HUES48 (cell line): ENCODE results near the gene GAST.

Experiments used
- H3K27ac ChIP-seq: one replicate; pipeline ENCODE4 v1.7.0; 2013; ENCODE audit warnings: low read depth, low read length, inconsistent platforms
- H3K27me3 ChIP-seq: 2 replicates; pipeline ENCODE4 v1.6.1; 2013; ENCODE audit warnings: mild to moderate bottlenecking, low read length; ENCODE audit not compliant: control insufficient read depth, insufficient read depth
- H3K36me3 ChIP-seq: 2 replicates; pipeline ENCODE4 v1.6.1; 2013; ENCODE audit warnings: low read length; ENCODE audit not compliant: control insufficient read depth, insufficient read depth
- H3K4me1 ChIP-seq: 2 replicates; pipeline ENCODE4 v1.6.1; 2013; ENCODE audit warnings: mild to moderate bottlenecking, low read length; ENCODE audit not compliant: control insufficient read depth, insufficient read depth
- H3K4me3 ChIP-seq: 2 replicates; pipeline ENCODE4 v1.5.1; 2013; ENCODE audit warnings: mild to moderate bottlenecking, low read depth, low read length
- H3K9ac ChIP-seq: 2 replicates; pipeline ENCODE4 v1.6.1; 2013; ENCODE audit warnings: mild to moderate bottlenecking, low read depth, low read length, moderate library complexity
- H3K9me3 ChIP-seq: 2 replicates; pipeline ENCODE4 v1.6.1; 2013; ENCODE audit warnings: low read length; ENCODE audit not compliant: control insufficient read depth, insufficient read depth

Gene GAST

DNA sequence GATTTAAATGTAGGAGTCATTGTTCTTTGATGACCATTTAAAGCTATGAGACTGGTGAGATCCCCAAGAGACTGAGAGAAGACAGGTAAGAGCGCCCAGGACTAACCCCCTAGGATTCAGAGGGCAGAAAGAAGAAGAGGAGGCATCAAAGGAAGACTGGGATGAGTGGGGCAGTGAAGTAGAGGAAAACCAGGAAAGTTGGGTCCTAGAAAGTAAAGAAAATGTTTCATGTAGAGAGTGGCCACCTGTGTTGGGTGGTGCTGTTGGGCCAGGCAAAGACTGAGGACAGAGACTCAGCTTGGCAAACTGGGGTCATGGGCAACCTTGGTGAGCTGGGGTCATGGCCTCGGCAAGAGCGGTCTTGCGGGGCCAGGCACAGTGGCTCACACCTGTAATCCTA lies 23.6 kb downstream of the GAST start:
- Histone ChIP-seq H3K4me1 (peaks cover 7% of the 10 kb centered on the region), H3K9ac (no peak overlapping the region), H3K9me3 (no peaks in the 10 kb centered on the region), H3K27me3 (peaks cover 70% of the 10 kb centered on the region), H3K36me3 (no peaks in the 10 kb centered on the region), H3K4me3 (no peak overlapping the region), H3K27ac (no peak overlapping the region)

DNA sequence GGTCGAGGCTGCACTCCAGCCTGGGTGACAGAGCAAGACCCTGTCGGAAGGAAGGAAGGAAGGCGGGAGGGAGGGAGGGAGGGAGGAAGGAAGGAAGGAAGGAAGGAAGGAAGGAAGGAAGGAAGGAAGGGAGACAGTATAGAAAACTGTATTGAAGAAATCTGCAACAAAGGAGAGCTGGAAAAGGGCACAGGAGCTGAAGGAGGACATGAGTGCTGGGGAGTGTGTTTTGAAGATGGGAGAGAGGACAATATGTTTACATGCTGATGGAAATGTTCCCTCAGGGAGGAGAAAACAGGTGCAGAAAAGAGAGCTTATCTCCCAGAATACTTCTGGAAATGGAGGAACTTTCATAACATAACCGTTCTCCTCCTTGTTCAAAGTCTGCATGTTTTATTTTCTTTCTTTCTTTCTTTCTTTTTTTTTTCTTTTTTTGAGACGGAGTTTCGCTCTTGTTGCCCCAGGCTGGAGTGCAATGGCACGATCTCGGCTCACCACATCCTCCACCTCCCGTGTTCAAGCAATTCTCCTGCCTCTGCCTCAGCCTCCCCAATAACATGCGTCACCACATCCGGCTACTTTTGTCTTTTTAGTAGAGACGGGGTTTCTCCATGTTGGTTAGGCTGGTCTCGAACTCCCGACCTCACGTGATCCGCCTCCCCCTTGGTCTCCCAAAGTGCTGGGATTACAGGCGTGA lies 25.0 kb downstream of the GAST start:
- H3K36me3 ChIP-seq, result no peaks in the 10 kb centered on the region
- peaks cover 7% of the 10 kb centered on the region for H3K4me1 ChIP-seq
- H3K9me3 ChIP-seq, result no peaks in the 10 kb centered on the region
- H3K4me3 ChIP-seq, result no peak overlapping the region
- peaks cover 57% of the 10 kb centered on the region for H3K27me3 ChIP-seq
- no peak overlapping the region for H3K9ac ChIP-seq
- H3K27ac ChIP-seq, result no peak overlapping the region

DNA sequence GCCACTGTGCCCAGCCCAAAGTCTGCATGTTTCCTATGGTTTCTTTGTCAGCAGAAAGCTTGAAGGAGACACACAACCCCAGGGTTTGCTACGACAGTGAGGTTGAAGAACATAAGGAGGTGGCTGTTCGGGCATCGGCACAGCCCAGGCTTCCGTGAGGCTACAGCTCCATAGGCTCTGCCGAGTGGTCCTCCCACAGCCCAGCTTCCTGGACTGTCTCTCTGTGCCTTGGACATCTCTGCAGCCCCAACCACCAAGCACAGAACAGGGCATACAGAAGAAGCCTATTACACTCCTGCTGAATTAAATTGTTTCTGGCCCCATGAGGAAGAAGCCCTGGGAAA lies 25.5 kb downstream of the GAST start:
- peaks cover 7% of the 10 kb centered on the region for H3K4me1 ChIP-seq
- no peaks in the 10 kb centered on the region for H3K36me3 ChIP-seq
- no peaks in the 10 kb centered on the region for H3K9me3 ChIP-seq
- H3K4me3 ChIP-seq, result no peak overlapping the region
- H3K27ac ChIP-seq, result no peak overlapping the region
- no peak overlapping the region for H3K9ac ChIP-seq
- peaks cover 52% of the 10 kb centered on the region for H3K27me3 ChIP-seq

- Histone ChIP-seq H3K36me3 (no peaks in the 10 kb centered on the region), H3K4me1 (peaks cover 7% of the 10 kb centered on the region), H3K27me3 (peaks cover 46% of the 10 kb centered on the region), H3K9ac (peak overlapping the region; percentile 58), H3K9me3 (no peaks in the 10 kb centered on the region), H3K27ac (no peak overlapping the region), H3K4me3 (no peak overlapping the region)
These were observed 26.1 kb downstream of the GAST start for GRCh38 chr17:41738077-41738800.

DNA sequence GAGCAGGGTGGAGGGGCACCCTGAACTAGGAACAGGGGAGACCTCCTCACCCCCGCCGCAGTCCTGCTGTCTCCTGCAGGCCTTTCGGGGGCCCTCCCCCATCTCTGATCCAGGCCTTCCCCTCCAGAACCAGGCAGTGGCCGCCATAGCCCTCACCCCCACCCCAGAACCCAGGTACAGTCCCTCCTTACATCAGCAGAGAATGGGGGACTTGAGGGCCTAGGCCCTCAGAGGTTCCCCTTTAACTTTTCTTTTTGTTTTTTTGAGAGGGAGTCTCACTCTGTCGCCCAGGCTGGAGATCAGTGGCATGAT lies 26.6 kb downstream of the GAST start:
- Histone ChIP-seq H3K27me3 (peaks cover 41% of the 10 kb centered on the region), H3K27ac (no peak overlapping the region), H3K9me3 (no peaks in the 10 kb centered on the region), H3K36me3 (no peaks in the 10 kb centered on the region), H3K4me1 (peaks cover 7% of the 10 kb centered on the region), H3K4me3 (no peak overlapping the region), H3K9ac (no peak overlapping the region)

DNA sequence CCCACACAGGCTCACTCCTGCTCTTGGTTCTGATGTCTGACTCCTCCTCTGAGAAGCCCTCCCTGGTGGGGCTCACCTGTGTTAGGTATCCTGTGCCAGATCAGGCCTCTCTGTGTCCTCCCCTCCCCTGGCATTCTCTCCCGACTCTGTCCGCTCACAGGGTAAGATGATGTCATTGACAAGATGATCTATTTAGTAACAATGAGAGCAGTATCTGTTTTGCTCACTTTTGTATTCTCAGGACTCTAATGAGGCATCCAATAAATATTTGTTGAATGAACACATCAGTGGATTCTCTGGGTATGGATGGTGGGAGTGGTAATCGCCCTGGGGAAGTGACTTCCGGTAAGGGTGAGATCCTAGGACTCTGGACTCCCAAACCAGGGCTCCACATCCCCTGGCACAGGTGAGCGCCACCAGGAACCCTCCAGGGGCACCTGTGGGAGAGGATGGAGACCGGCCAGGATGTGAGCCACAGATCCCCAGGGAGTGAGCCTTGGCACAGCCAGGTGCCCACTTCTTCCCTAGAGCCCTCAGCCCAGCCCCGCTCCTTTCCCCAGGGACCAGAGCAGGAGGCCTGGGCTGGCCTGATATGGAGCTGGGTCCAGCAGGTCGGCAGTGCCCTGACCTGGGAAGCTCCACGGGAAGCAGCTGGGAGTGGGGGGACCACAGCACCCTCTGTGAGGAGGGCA lies 27.7 kb downstream of the GAST start:
- H3K27me3 ChIP-seq, result peaks cover 31% of the 10 kb centered on the region
- no peaks in the 10 kb centered on the region for H3K9me3 ChIP-seq
- peaks cover 7% of the 10 kb centered on the region for H3K4me1 ChIP-seq
- no peaks in the 10 kb centered on the region for H3K36me3 ChIP-seq
- H3K9ac ChIP-seq, result no peak overlapping the region
- H3K27ac ChIP-seq, result no peak overlapping the region
- H3K4me3 ChIP-seq, result no peak overlapping the region

- Histone ChIP-seq H3K27ac (no peak overlapping the region), H3K9me3 (no peaks in the 10 kb centered on the region), H3K36me3 (no peaks in the 10 kb centered on the region), H3K4me3 (no peak overlapping the region), H3K9ac (no peak overlapping the region), H3K27me3 (peaks cover 24% of the 10 kb centered on the region), H3K4me1 (peaks cover 7% of the 10 kb centered on the region)
These were observed 28.4 kb downstream of the GAST start for GRCh38 chr17:41740506-41740905.

GRCh38 chr17:41741709-41742108 lies 29.6 kb downstream of the GAST start:
- H3K27ac ChIP-seq, result no peak overlapping the region
- peaks cover 12% of the 10 kb centered on the region for H3K27me3 ChIP-seq
- H3K4me3 ChIP-seq, result no peak overlapping the region
- no peak overlapping the region for H3K9ac ChIP-seq
- peaks cover 7% of the 10 kb centered on the region for H3K4me1 ChIP-seq
- no peaks in the 10 kb centered on the region for H3K36me3 ChIP-seq
- H3K9me3 ChIP-seq, result no peaks in the 10 kb centered on the region

GRCh38 chr17:41748275-41748674 lies 36.1 kb downstream of the GAST start:
- Histone ChIP-seq H3K9me3 (no peaks in the 10 kb centered on the region), H3K4me3 (no peak overlapping the region), H3K9ac (no peak overlapping the region), H3K27ac (no peak overlapping the region), H3K4me1 (no peaks in the 10 kb centered on the region), H3K27me3 (no peaks in the 10 kb centered on the region), H3K36me3 (no peaks in the 10 kb centered on the region)

GRCh38 chr17:41750862-41751261 lies 38.7 kb downstream of the GAST start:
- Histone ChIP-seq H3K4me3 (no peak overlapping the region), H3K9me3 (no peaks in the 10 kb centered on the region), H3K27me3 (no peaks in the 10 kb centered on the region), H3K9ac (no peak overlapping the region), H3K4me1 (no peaks in the 10 kb centered on the region), H3K27ac (no peak overlapping the region), H3K36me3 (peaks cover 16% of the 10 kb centered on the region)

GRCh38 chr17:41751288-41751687 lies 39.2 kb downstream of the GAST start:
- H3K27me3 ChIP-seq, result no peaks in the 10 kb centered on the region
- H3K9ac ChIP-seq, result no peak overlapping the region
- peaks cover 20% of the 10 kb centered on the region for H3K36me3 ChIP-seq
- H3K27ac ChIP-seq, result no peak overlapping the region
- H3K4me3 ChIP-seq, result no peak overlapping the region
- H3K4me1 ChIP-seq, result no peaks in the 10 kb centered on the region
- no peaks in the 10 kb centered on the region for H3K9me3 ChIP-seq
